ENCODE results near the gene CDH5.

- TF ChIP-seq CTCF (CRISPR knock-in tag; IDR thresholded peaks at IDR 0.05): peak; percentile 23; the same call in 1 of the 2 replicates
- no peak for TF ChIP-seq RFX5 (IDR thresholded peaks at IDR 0.05; ENCODE audit: low read depth, low read length)
- peak; percentile 71; the same call in 1 of the 2 replicates for TF ChIP-seq TBX2 (CRISPR knock-in tag; IDR thresholded peaks at IDR 0.05; ENCODE audit: borderline replicate concordance)
- peak; percentile 63; the same call in 1 of the 2 replicates for TF ChIP-seq PHF20 (CRISPR knock-in tag; IDR thresholded peaks at IDR 0.05)
- TF ChIP-seq POLR2A (IDR thresholded peaks at IDR 0.05; ENCODE audit: insufficient read depth in 1 of 2, low read depth in 2 of 2, low read length in 2 of 2): peak; percentile 43 to 61; a peak in 3 of 4 replicates
- no peak for TF ChIP-seq ZNF775 (CRISPR knock-in tag; IDR thresholded peaks at IDR 0.05; ENCODE audit: borderline replicate concordance)
- no peak for TF ChIP-seq MED8 (CRISPR knock-in tag; IDR thresholded peaks at IDR 0.05; ENCODE audit: insufficient replicate concordance)
- no peak for TF ChIP-seq BCL3 (CRISPR knock-in tag; IDR thresholded peaks at IDR 0.05)
- peak; percentile 57; the same call in 1 of the 2 replicates for TF ChIP-seq SIN3A (IDR thresholded peaks at IDR 0.05; ENCODE audit: borderline replicate concordance, low read depth, low read length)
- TF ChIP-seq CHD4 (IDR thresholded peaks at IDR 0.05; ENCODE audit: borderline replicate concordance, low read length): no peak
- TF ChIP-seq POLR2AphosphoS5 (IDR thresholded peaks at IDR 0.05; ENCODE audit: low read depth, low read length): peak; percentile 69
Observed at GRCh38 chr16:66408163-66409048, 41.9 kb downstream of the CDH5 start.

All from HepG2 (cell line).